HG03060 (cell line): ENCODE measurements around the gene APBA1.

Source experiments
- ATAC-seq: cut with Tn5 transposase; IDR thresholded peaks from one replicate; pipeline ENCODE4 v1.9.1; 2021; ENCODE audit warnings: low read depth, moderate number of reproducible peaks; ENCODE audit not compliant: unreplicated experiment

Gene APBA1

GRCh38 chr9:69671879-69672595 lies at the start of gene APBA1:
APBA1 (minus strand) TSS chr9:69672371.
- peak; percentile 9 for ATAC-seq

GRCh38 chr9:69719983-69720382 lies 47.8 kb upstream of the APBA1 start:
- ATAC-seq: no peak

DNA sequence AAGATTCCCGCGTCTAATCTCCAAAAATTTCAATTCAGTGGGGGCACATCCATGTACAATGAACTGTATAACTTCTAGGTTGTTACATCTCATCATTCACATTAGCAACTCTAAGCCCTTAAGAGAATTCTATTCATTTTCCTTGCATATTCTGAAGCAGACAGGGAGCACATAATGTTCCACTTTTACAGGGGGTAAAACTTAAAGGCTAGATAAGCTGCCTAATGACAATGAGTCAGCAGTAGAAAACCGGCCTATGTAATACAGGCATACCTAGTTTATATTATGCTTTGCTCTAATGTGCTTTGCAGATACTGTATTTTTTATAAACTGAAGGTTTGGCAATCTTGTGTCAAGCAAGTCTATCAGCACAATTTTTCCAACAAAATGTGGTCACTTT lies 47.2 kb upstream of the APBA1 start:
- no peak for ATAC-seq

DNA sequence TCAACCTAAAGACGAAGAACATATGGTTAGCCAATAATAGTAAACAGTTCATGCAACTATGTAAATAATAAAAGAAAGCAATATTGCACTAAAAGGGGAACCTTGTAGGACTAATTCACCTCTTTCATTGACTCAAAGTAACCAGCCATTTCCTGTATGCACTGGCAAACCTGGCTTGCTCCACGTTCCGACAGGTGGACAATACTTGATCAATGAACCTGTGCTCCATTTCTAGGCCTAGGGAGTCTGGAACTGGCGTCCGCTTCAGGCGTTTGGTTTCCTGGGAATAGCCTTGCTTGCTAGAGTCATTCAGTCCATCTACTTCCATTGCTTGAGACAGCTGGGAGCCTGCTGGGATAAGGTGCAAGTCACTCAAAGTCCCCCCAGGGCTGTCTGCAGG lies 46.0 kb upstream of the APBA1 start:
- ATAC-seq: no peak

DNA sequence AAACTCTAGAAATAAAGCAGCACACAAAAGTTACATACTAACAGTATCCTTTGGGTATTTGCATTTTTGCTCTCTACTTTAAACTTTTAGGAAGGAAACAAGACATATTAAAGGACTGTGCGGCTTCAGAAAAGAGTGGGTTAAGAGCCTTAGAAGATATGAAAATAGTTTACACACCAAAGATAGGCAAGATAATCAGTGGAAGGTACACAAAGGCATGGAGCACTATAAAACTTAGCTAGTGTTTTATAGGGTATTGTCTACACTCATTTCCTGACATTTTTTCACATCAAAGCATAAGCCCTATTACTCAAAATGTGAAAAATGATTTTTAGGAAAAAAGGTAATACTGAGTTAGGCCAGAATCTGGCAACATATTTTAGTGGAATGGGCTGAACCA lies 43.7 kb upstream of the APBA1 start:
- no peak for ATAC-seq

DNA sequence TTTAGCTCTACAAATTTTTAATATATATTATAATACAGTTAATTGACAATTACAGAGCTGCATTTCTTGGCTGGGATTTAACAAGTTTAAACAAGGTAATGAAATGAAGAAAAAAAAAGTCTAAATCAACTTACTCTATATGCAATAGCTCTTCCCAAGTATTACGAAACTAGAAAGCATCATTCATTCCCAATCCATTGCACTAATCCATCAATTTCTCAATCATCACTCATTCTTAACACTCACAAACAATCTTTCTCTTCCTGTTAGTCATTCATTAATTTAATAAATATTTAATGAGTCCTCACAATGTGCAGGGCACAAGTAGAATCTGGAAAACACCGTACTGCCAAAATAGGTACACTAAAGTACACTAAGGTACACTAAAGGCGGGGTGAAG lies 42.9 kb upstream of the APBA1 start:
- no peak for ATAC-seq

- ATAC-seq: no peak
Observed at GRCh38 chr9:69697475-69697874, 25.3 kb upstream of the APBA1 start.

DNA sequence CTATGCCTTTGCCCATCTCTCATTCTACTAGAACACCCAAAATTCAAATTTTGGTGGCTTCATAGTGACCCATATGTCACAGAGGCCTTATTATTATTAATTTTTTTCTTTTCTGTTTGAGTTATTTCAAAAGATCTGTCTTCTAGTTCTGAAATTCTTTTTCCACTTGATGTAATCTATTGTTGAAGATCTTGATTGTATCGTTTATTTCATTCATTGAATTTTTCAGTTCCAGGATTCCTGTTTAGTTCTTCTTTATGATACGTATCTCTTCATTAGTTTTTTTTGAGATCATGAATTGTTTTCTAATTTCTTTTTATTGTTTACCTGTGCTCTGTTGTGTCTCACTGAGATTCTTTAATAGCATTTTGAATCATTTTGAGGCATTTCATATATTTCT lies 24.6 kb upstream of the APBA1 start:
- ATAC-seq: no peak

DNA sequence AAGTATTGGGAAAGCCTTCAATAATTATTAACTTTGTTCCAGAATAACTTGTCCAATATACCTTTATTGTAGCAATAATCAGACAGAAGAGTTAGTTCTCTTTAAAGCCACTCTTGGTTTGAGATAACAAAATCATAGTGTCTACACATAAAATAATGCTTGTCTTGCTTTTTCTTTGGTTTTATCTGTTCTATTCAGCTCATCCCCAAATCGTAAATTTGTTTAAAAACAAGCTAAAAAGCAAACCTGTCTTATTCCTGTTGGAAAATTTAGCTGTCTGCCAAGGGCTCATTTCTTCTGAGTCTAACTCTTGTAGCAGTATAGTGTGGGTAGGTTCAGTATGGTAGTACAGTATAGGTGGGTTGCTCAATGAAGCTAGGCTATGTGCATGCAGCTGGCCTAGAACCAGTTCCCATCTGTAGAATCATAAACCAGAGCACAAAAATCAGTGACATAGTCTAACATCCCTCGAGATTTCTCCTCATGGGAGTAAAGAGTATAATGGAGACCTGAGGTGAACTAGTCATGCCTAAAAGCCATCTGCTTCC lies 17.9 kb upstream of the APBA1 start:
- ATAC-seq: no peak

- no peak for ATAC-seq
Observed at GRCh38 chr9:69683927-69684326, 11.8 kb upstream of the APBA1 start.

GRCh38 chr9:69678843-69679538 lies 6.8 kb upstream of the APBA1 start:
- ATAC-seq: no peak

DNA sequence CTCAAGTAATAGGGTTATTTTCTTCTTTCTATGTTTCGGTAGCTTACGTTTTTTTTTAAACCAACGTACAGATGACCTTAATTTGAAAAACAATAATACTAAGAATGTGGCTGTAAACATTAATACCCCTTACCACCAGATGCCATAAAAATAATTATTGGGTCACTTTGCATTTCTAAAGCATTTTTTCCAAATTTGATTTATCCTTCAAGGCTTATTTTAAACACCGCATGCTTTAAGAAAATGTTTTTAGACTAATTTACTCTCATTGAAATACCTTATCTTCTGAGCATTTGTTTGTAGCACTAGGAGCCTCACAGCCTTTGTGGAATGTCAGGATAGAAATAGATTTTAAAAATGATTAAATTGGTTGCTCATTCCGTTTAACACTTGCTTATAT lies 5.8 kb upstream of the APBA1 start:
- no peak for ATAC-seq

GRCh38 chr9:69675563-69675962 lies 3.4 kb upstream of the APBA1 start:
- no peak for ATAC-seq

- ATAC-seq: no peak
Observed at GRCh38 chr9:69674716-69675438, 2.7 kb upstream of the APBA1 start.

GRCh38 chr9:69674112-69674685 lies 2.0 kb upstream of the APBA1 start:
- no peak for ATAC-seq

- no peak for ATAC-seq
Observed at GRCh38 chr9:69673311-69673640, 1.1 kb upstream of the APBA1 start.

GRCh38 chr9:69672596-69673310 lies 582 bp upstream of the APBA1 start:
- ATAC-seq: peak; percentile 72

DNA sequence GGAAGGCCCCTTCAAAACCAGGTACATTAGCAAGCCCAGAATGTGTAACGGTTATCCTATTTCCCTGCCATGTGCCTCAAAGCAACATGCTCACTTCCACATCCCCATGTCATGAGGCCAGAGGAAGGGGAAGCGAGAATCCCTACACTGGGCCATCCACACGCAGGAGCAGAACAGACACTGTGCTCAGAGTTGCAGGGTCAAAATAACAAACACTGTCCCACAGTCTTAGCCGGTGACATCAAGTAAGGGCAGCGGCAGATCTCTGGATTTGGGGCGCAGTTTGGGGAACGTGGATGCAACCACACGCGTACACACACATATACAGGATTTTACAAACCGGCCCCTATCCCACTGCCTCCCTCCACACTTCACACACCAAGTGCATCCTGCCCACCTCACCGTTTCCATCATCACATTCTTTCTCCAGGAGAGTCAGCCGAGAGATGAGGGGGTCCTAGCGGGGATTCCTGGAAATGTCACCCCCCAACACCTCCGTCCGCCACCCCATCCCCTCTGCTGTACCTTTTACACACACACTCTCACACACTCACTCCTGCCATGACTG lies 776 bp downstream of the APBA1 start:
- no peak for ATAC-seq

GRCh38 chr9:69667306-69667705 lies 4.9 kb downstream of the APBA1 start:
- no peak for ATAC-seq

DNA sequence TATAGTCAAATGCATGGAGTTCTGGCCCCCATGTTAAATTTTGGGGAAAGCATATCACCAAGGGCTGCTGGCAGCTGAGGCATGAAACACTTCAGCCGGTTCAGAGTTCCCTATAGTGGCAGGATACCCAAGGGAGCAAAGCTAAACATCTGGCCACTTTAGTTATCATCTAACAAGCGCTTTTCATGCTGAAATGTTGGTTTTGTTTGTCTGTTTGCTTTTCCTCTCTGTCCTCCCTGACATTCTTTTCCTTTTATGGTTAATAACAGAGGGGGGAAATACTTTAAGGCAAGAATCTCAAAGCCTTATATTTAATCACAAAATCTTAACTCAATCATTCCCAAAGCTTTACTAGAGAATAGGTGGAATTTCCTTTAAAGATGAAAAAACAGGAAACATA lies 11.9 kb downstream of the APBA1 start:
- no peak for ATAC-seq
